IMR-90 (cell line): ENCODE measurements around the gene MMD2. TPM values are rescaled to one million over a fixed set of nuclear protein-coding genes. Genes with fewer than 3 reads are reported as not detected.
A peak's percentile ranks its signal among the peaks of the same experiment; 100 is the strongest.

Experiments
- ATAC-seq: fragments of 200-7000 bp; cut with Tn5 transposase; 2 replicates; pipeline ENCODE4 v1.9.1; 2020; ENCODE audit warnings: low read depth, mild to moderate bottlenecking, moderate library complexity
- BruUV-seq: library from RNA; stranded (reverse); fragments of 400-500 nt; replicated peaks from 2 replicates; lab custom pipeline; 2021; lab: Mats Ljungman, UMichigan
- CTCF ChIA-PET: fragments of 300-600 bp; formaldehyde crosslinking; extraction: SDS; loops from one replicate; lab custom pipeline; 2021; ENCODE audit warnings: antibody characterized with exemption; lab: Yijun Ruan, JAX
- POLR2A ChIA-PET: fragments of 300-600 bp; sonication (Branson Sonifier 250); formaldehyde crosslinking; loops from one replicate; lab custom pipeline; 2022; ENCODE audit warnings: antibody characterized with exemption; ENCODE audit not compliant: unreplicated experiment; lab: Charles Lee
- DNase-seq: peaks from one replicate; pipeline ENCODE4 v3.0.0; 2013
- H2AFZ ChIP-seq: replicated peaks from 2 replicates; pipeline ENCODE3; 2013; ENCODE audit warnings: low read length, mild to moderate bottlenecking; ENCODE audit not compliant: poor library complexity
- H2AK5ac ChIP-seq: 2 replicates; pipeline ENCODE4 v1.6.1; 2013; ENCODE audit warnings: low read depth, low read length, inconsistent platforms
- H2AK9ac ChIP-seq: replicated peaks from 2 replicates; pipeline ENCODE3; 2013; ENCODE audit warnings: mild to moderate bottlenecking, low read depth, low read length, moderate library complexity; ENCODE audit not compliant: poor library complexity
- H2BK120ac ChIP-seq: 2 replicates; pipeline ENCODE4 v1.6.1; 2013; ENCODE audit warnings: low read depth, low read length, inconsistent platforms
- H2BK15ac ChIP-seq: 3 replicates; pipeline ENCODE4 v1.6.1; 2013; ENCODE audit warnings: low read depth, low read length, inconsistent platforms
- H2BK20ac ChIP-seq: 2 replicates; pipeline ENCODE4 v1.6.1; 2013; ENCODE audit warnings: low read depth, mild to moderate bottlenecking, inconsistent platforms, low read length, moderate library complexity
- H2BK5ac ChIP-seq: 2 replicates; pipeline ENCODE4 v1.6.1; 2013; ENCODE audit warnings: mild to moderate bottlenecking, low read depth, low read length, inconsistent platforms; ENCODE audit not compliant: poor library complexity, severe bottlenecking
- H3K14ac ChIP-seq: replicated peaks from 2 replicates; pipeline ENCODE4 v1.6.1; 2013; ENCODE audit warnings: low read depth, low read length, inconsistent platforms
- H3K18ac ChIP-seq: 2 replicates; pipeline ENCODE4 v1.6.1; 2013; ENCODE audit warnings: low read depth, low read length, control low read depth
- H3K23ac ChIP-seq: 2 replicates; pipeline ENCODE4 v1.6.1; 2013; ENCODE audit warnings: low read depth, low read length, inconsistent platforms
- H3K27ac ChIP-seq: 2 replicates; pipeline ENCODE4 v1.5.1; 2013; ENCODE audit warnings: mild to moderate bottlenecking, control low read depth, low read length; ENCODE audit not compliant: insufficient read depth
- H3K27me3 ChIP-seq: 2 replicates; pipeline ENCODE4 v1.6.1; 2013; ENCODE audit warnings: low read length; ENCODE audit not compliant: control insufficient read depth, insufficient read depth
- H3K36me3 ChIP-seq: 2 replicates; pipeline ENCODE4 v1.6.1; 2013; ENCODE audit warnings: low read length, mixed read lengths; ENCODE audit not compliant: control insufficient read depth, insufficient read depth
- H3K4ac ChIP-seq: 2 replicates; pipeline ENCODE4 v1.6.1; 2013; ENCODE audit warnings: low read depth, low read length, inconsistent platforms
- H3K4me1 ChIP-seq: 2 replicates; pipeline ENCODE4 v1.6.1; 2013; ENCODE audit warnings: low read length, mixed read lengths; ENCODE audit not compliant: control insufficient read depth, insufficient read depth
- H3K4me2 ChIP-seq: 2 replicates; pipeline ENCODE4 v1.6.1; 2013; ENCODE audit warnings: low read depth, mild to moderate bottlenecking, control low read depth, low read length, moderate library complexity
- H3K4me3 ChIP-seq: 2 replicates; pipeline ENCODE4 v1.5.1; 2013; ENCODE audit warnings: low read depth, mild to moderate bottlenecking, control low read depth, low read length, moderate library complexity; ENCODE audit not compliant: insufficient read depth
- H3K56ac ChIP-seq: 2 replicates; pipeline ENCODE4 v1.6.1; 2013; ENCODE audit warnings: low read length, inconsistent platforms; ENCODE audit not compliant: insufficient read depth; ENCODE audit errors: extremely low read depth
- H3K79me1 ChIP-seq, 2 experiments: 2 replicates each; pipeline ENCODE4 v1.6.1; 2013; ENCODE audit warnings: low read length in 2 of 2, inconsistent platforms in 1 of 2, low read depth in 1 of 2
- H3K9ac ChIP-seq: 2 replicates; pipeline ENCODE4 v1.6.1; 2013; ENCODE audit warnings: low read depth, low read length, control low read depth
- H3K9me1 ChIP-seq: 2 replicates; pipeline ENCODE4 v1.6.1; 2013; ENCODE audit warnings: low read length, inconsistent platforms; ENCODE audit not compliant: insufficient read depth
- H3K9me3 ChIP-seq: 2 replicates; pipeline ENCODE4 v1.6.1; 2013; ENCODE audit warnings: low read length; ENCODE audit not compliant: control insufficient read depth, insufficient read depth
- H4K20me1 ChIP-seq: 2 replicates; pipeline ENCODE4 v1.6.1; 2013; ENCODE audit warnings: low read length, inconsistent platforms; ENCODE audit not compliant: insufficient read depth
- H4K5ac ChIP-seq: 2 replicates; pipeline ENCODE4 v1.6.1; 2013; ENCODE audit warnings: mild to moderate bottlenecking, low read depth, low read length, control low read depth
- H4K8ac ChIP-seq, 2 experiments: 2 replicates each; pipeline ENCODE4 v1.6.1; 2013; ENCODE audit warnings: low read depth in 2 of 2, low read length in 2 of 2, control low read depth in 1 of 2, inconsistent platforms in 1 of 2
- H4K91ac ChIP-seq: 2 replicates; pipeline ENCODE4 v1.6.1; 2013; ENCODE audit warnings: low read depth, low read length, inconsistent platforms; ENCODE audit not compliant: insufficient read depth
- CEBPB ChIP-seq: IDR thresholded peaks from 2 replicates; pipeline ENCODE4 v1.6.1; 2012; ENCODE audit warnings: low read depth, low read length, improper control_type of control experiment
- RAD21 ChIP-seq: IDR thresholded peaks from 2 replicates; pipeline ENCODE4 v1.6.1; 2012; ENCODE audit warnings: low read length, improper control_type of control experiment
- WGBS, 2 experiments: methylation state at CpG; one replicate each; pipeline versions ENCODE4 v1.1.5 to v1.1.7; 2013; ENCODE audit warnings: missing lambda C conversion rate in 2 of 2; ENCODE audit not compliant: insufficient read length in 1 of 2; ENCODE audit errors: extremely low coverage in 2 of 2; 5-methylcytosine and 5-hydroxymethylcytosine counted together
- dilution Hi-C: fragments of 300-500 bp; cut with HindIII; formaldehyde crosslinking; loops from one replicate; pipeline ENCODE4 v1.14.3; 2018; ENCODE audit warnings: low sequenced_read_pairs; ENCODE audit not compliant: unreplicated experiment
- in situ Hi-C: fragments of 300-500 bp; cut with MboI; formaldehyde crosslinking; loops from 3 replicates; pipeline ENCODE4 v1.14.3; 2019; ENCODE audit warnings: low sequenced_read_pairs, inconsistent platforms, mixed read lengths
- intact Hi-C: fragments of 100-400 bp; cut with micrococcal nuclease; formaldehyde crosslinking; loops from 2 replicates; pipeline ENCODE4 v1.10.0; 2022
- polyA plus RNA-seq, 3 experiments: library from polyadenylated mRNA; depleted of rRNA; stranded (reverse); fragments of >200 nt; gene quantifications; 2 replicates each; pipeline ENCODE4 v1.2.3, GENCODE V29; 2012; ENCODE audit warnings: low replicate concordance in 1 of 3
- total RNA-seq: library from RNA; depleted of rRNA; stranded (reverse); fragments of >200 nt; gene quantifications from 2 replicates; pipeline ENCODE4 v1.2.3, GENCODE V29; 2012

The MMD2 gene
- total and polyA plus RNA-seq, 2 of the 4 experiments (the other 2 are of a cell fraction), result not detected

DNA sequence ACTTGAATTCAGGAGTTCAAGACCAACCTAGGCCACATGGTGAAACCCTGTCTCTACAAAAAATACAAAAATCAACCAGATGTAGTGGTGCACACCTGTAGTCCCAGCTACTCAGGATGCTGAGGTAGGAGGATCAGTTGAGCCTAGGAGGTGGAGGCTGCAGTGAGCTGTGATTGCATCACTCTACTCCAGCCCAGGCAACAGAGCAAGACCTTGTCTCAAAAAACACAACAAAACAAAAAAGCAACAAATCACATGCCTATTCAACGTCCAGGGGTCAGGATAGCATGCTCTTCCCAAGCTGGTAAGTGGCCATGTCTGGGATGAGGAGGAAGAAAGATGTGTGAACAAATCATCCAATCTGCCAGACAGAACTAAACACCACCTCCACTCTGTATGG lies 69.3 kb downstream of the MMD2 start:
- no peak overlapping the region for H3K9ac ChIP-seq
- H2BK5ac ChIP-seq, result no peak overlapping the region
- H3K27ac ChIP-seq, result no peak overlapping the region
- no peak overlapping the region for H2BK20ac ChIP-seq
- H4K91ac ChIP-seq, result no peak overlapping the region
- no peak overlapping the region for H2AK9ac ChIP-seq
- no peaks in the 10 kb centered on the region for H3K79me1 ChIP-seq
- H4K8ac ChIP-seq, result no peak overlapping the region
- POLR2A ChIA-PET, result no interaction called here
- ATAC-seq, result no peak
- no peak for TF ChIP-seq RAD21
- 0 out of 2 replicates have a peak, but pooled peaks have one; percentile 18 for TF ChIP-seq CEBPB
- no peak overlapping the region for H3K4me3 ChIP-seq
- DNase-seq, result no peak
- H4K5ac ChIP-seq, result no peak overlapping the region
- H3K9me1 ChIP-seq, result no peaks in the 10 kb centered on the region
- H2AFZ ChIP-seq, result no peak overlapping the region
- H3K27me3 ChIP-seq, result no peaks in the 10 kb centered on the region
- dilution Hi-C loops, result no loop called here
- no peak overlapping the region for H2AK5ac ChIP-seq
- BruUV-seq, result no TSS peak
- CTCF ChIA-PET, result no interaction called here
- no CpG with 5 or more reads among the region's 1 CpG for WGBS, 2 experiments
- H3K23ac ChIP-seq, result no peak overlapping the region
- peaks cover 5% of the 10 kb centered on the region; the same call in 1 of the 2 replicates for H3K9me3 ChIP-seq
- H2BK120ac ChIP-seq, result no peak overlapping the region
- H4K20me1 ChIP-seq, result no peaks in the 10 kb centered on the region
- no peak overlapping the region for H3K4me2 ChIP-seq
- no peak overlapping the region for H3K4ac ChIP-seq
- no peaks in the 10 kb centered on the region for H3K36me3 ChIP-seq
- intact Hi-C loops, result no loop called here
- H3K4me1 ChIP-seq, result no peaks in the 10 kb centered on the region
- no peak overlapping the region for H3K14ac ChIP-seq
- no peak overlapping the region for H3K56ac ChIP-seq
- no peak overlapping the region for H3K18ac ChIP-seq
- in situ Hi-C loops, result no loop called here
- no peak overlapping the region for H2BK15ac ChIP-seq
